Stimulated activated CD4-positive, alpha-beta T cell treated with anti-CD3 and anti-CD28 coated beads, Interleukin-2, amount 100 ng/mL, for 4 hours (primary cell): Measurements from ENCODE around the gene SOX18.
"Not testable (repeated sequence)": the region's sequence is repeated elsewhere in the genome, so short reads cannot be mapped to it uniquely, and the experiment has no call there.

Experiments used
- DNase-seq: peaks from one replicate; pipeline ENCODE4 v3.0.0-alpha.2; 2020; ENCODE audit warnings: low read depth

The SOX18 gene

GRCh38 chr20:64022671-64023360 is 26.6 kb downstream of the SOX18 start:
- no peak for DNase-seq

DNA sequence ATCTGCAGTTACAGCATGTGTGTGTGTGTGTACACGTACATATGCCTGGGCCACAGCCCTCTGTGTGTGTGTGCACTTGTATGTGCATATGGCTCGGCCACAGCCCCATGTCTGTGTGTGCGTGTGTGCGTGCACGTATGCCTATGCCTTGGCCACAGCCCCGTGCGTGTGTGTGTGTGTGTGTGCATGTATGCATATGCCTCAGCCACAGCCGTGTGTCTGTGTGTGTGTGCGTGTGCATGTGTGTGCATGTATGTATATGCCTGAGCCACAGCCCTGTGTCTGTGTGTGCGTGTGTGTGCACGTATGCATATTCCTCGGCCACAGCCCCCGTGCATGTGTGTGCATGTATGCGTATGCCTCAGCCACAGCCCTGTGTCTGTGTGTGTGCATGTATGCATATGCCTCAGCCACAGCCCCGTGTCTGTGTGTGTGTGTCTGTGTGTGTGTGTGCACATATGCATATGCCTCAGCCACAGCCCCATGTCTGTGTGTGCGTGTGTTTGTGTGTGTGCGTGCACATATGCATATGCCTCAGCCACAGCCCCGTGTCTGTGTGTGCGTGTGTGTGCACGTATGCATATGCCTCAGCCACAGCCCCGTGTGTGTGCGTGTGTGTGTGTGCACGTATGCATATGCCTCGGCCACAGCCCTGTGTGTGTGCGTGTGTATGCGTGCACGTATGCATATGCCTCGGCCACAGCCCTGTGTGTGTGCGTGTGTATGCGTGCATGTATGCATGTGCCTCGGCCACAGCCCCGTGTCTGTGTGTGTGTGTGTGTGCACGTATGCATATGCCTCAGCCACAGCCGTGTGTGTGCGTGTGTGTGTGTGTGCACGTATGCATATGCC is 28.1 kb downstream of the SOX18 start:
- DNase-seq, result no peak

DNA sequence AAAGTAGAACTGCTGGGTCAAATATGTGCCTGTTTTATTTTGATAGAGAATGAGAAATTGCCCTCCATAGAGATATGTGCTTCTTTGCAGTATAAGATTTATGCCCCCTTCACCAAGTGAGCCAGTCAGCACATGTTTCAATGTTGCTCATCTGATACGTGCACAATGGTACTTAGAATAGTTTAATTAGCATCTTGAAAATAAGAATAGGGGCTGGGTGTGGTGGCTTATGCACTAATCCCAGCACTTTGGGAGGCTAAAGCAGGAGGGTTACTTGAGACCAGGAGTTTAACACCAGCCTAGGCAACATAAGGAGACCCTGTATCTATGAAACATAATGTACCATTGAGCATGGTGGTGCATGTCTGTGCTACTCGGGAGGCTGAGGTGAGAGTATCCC is 33.8 kb downstream of the SOX18 start:
- no peak for DNase-seq

DNA sequence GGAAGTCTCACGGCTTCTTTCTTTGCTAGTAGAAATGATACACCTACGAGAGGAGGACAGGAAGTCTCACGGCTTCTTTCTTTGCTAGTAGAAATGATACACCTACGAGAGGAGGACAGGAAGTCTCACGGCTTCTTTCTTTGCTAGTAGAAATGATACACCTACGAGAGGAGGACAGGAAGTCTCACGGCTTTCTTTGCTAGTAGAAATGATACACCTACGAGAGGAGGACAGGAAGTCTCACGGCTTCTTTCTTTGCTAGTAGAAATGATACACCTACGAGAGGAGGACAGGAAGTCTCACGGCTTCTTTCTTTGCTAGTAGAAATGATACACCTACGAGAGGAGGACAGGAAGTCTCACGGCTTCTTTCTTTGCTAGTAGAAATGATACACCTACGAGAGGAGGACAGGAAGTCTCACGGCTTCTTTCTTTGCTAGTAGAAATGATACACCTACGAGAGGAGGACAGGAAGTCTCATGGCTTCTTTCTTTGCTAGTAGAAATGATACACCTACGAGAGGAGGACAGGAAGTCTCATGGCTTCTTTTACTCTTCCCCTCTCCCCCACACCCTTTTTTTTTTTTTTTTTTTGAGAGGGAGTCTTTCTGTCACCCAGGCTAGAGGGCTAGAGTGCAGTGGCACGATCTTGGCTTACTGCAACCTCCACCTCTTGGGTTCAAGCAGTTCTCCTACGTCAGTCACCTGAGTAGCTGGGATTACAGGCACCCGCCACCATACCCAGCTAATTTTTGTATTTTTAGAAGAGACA is 36.9 kb downstream of the SOX18 start:
- DNase-seq, result not testable (repeated sequence)

GRCh38 chr20:64011366-64011779 is 38.1 kb downstream of the SOX18 start:
- no peak for DNase-seq

GRCh38 chr20:64010711-64011237 is 38.7 kb downstream of the SOX18 start:
- DNase-seq, result no peak

GRCh38 chr20:64009811-64010387 is 39.5 kb downstream of the SOX18 start:
- no peak for DNase-seq

DNA sequence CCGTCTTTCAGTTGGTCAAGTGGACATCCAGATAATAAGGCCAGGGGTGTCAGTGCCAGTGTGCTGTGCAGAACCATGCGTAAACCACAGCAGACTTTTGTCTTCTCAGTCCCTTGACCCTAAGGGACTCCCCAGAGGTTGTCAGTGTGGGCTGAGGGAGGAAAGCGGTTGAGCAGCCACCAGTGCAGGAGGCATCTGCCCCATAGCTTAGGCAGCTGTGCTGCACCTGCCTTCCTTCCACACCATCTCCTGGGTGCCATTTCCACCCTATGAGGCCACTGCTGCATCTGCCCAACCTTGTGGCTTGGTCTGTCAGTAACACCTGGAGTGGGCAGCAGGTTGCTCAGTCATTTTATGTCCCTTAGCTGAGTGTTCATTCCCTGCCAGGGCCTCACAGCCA is 42.5 kb downstream of the SOX18 start:
- no peak for DNase-seq

DNA sequence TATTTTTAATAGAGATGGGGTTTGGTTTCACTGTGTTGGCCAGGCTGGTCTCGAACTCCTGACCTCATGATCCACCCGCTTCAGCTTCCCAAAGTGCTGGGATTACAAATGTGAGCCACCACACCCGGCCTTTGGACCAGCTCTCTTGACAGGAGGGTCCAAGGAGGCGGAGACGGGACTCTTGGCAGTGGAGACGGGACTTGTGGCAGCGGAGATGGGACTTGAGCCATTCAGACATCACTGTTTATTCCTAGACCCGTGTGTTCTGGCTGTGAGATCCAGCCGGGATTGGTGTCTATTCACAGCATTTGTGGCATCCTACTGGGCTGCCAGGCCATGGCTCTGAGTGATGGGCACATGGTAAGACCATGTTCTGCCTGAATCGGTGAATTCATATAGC is 42.9 kb downstream of the SOX18 start:
- no peak for DNase-seq

- DNase-seq, result no peak
Observed at GRCh38 chr20:64005394-64005793, 44.0 kb downstream of the SOX18 start.

GRCh38 chr20:64003960-64004725 is 45.3 kb downstream of the SOX18 start:
- DNase-seq, result no peak

GRCh38 chr20:64001607-64002011 is 47.8 kb downstream of the SOX18 start:
- DNase-seq, result no peak

DNA sequence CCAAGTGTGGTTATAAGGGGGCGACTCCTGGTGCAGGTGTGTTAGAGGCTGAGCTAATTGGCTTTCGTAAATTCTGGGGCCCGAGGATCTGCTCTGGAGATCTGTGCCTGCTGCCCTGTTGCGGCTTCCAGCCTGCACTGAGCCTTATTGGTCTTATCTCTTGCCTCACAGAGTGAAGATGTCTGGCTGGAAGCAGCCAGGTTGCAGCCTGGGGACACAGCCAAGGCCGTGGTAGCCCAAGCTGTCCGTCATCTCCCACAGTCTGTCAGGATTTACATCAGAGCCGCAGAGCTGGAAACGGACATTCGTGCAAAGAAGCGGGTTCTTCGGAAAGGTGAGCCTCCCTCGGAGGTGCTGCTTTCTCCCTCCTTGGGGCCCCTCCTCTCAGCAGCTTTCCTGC is 48.5 kb downstream of the SOX18 start:
- DNase-seq, result no peak
